Measurements from ENCODE around the gene MRPL34.

DNA sequence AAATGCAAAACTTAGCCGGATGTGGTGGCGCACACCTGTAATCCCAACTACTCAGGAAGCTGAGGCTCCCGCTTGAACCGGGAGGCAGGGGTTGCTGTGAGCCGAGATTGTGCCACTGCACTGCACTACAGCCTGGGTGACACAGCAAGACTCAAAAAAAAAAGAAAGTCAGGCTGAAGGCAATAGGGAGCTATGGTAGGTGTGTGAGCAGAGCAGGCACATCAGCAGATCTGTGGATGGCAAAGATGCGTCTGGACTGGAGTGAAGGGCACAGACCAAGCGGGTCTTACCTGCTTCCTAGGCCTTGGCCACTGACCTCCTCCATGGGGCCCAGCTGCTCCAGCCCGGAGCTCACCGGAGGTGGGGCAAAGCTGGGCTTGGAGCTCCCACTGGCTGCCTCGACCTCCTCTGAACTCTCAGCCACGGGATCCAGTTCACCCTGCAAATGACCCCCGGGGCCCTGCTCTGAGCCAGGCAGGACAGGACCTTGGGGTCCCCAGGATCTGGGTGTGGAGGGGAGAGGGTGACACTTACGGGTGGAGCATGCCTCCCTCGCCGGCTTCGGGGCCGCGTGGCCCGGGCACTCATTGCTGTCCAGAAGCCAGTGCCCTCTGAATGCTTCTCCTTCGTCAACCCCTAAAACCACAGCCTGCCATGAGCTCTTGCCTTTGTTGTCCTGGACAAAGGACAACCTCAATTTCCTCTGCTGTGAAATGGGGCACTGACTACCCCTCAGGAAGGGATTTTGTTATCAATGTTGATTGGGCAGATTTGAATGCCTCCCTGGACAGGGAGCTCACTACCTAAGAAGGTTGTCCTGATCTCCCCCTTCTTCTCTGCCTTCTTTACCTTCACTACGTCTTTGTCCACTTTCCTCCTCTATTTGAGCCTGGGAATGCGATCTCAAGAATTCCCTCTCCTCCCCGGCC is 41.7 kb upstream of the MRPL34 start:
- TF ChIP-seq POLR2A (IDR thresholded peaks at IDR 0.05) (no peak), CTCF (IDR thresholded peaks at IDR 0.05) (no peak), POLR2AphosphoS5 (IDR thresholded peaks at IDR 0.05) (no peak)
